ENCODE measurements around the gene FOXP4.

The FOXP4 gene

GRCh38 chr6:41630069-41630468 is 83.9 kb downstream of the FOXP4 start:
- no peak for DNase-seq (ENCODE audit: low read depth)

DNA sequence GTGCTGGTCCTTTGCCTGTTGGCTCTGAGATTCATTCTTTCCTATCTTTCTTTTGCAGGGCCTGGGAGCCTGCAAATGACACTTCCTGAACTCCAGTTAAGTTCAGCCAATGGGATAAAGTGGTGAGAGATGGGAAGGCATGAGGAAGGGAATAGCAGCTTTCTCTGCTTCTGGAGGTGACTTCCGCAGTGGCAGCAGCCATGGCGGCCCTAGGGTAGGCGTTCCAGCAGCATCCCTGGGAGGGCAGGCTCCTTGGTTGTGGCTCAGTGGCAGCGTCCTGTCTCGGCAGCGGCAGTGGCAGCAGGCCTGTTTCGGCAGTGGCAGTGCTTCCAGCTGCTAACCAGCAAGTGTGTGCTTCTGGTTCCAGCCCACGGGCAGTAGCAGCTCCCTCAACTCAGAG is 84.8 kb downstream of the FOXP4 start:
- DNase-seq (ENCODE audit: low read depth): no peak

GRCh38 chr6:41633056-41633634 is 87.0 kb downstream of the FOXP4 start:
- DNase-seq (ENCODE audit: low read depth): no peak

GRCh38 chr6:41634657-41635056 is 88.5 kb downstream of the FOXP4 start:
- no peak for DNase-seq (ENCODE audit: low read depth)

GRCh38 chr6:41635365-41635764 is 89.2 kb downstream of the FOXP4 start:
- no peak for DNase-seq (ENCODE audit: low read depth)

DNA sequence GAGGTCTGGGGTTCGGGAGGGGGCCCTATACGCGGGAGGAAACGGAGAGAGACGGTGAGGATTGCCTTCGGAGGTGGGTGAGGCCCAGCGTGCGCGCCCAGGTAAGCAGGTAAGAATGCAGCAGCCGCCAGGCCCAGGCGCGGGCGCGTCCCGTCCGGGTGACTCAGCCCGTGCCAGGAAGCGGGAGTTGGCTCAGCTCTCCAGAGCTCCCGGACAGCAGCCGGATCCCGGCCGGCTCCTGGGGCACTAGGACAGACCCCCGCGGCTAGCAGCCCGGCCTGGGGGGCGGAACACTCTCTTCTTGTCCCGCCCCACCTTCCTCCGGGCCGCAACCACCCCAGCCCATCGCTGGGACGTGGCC is 90.6 kb downstream of the FOXP4 start:
- DNase-seq (ENCODE audit: low read depth): no peak

DNA sequence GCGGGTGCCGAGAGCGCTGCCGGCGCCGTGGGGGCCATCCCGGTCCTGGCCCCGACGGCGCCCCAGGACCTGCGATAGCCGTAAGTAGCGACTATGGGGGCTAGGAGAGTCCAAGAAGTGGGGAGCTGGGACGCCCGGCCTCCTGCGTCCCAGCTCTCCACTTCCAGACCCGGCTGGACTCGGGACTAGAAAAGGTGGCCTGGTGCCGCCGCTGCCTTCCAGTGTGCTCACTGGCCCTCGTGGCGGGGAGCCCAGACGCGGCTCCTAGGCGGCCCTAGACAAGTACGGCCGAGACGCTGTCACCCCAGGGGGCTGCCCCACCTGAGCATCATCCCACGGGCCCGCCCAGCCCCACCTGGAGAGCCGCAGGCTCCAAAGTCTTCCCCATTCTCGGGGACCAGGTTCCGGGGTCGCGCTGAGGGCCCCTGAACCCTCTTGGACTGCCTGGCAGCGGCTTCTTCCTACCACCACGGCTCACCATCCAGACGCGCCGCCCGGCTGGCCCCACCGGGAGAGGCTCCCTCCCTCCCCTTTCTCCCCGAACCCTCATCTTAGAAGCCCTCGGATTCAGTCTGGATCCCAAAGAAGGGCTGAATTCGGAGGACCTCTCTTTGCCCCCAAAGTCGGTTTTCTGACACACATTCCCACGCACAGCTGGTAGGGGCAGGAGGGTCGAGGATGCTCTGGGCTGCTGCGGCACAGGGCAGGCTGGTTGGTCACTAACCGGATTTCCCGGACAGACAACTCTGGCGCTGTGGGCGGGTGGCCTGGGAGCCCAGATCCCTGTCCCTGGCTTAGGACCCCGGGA is 91.2 kb downstream of the FOXP4 start:
- DNase-seq (ENCODE audit: low read depth): no peak

GRCh38 chr6:41638002-41638934 is 92.1 kb downstream of the FOXP4 start, which contains the start of gene MDFI:
TSS of gene MDFI (plus strand) at chr6:41638468. CDS start at chr6:41638750, 282 bp downstream.
- DNase-seq (ENCODE audit: low read depth): no peak

DNA sequence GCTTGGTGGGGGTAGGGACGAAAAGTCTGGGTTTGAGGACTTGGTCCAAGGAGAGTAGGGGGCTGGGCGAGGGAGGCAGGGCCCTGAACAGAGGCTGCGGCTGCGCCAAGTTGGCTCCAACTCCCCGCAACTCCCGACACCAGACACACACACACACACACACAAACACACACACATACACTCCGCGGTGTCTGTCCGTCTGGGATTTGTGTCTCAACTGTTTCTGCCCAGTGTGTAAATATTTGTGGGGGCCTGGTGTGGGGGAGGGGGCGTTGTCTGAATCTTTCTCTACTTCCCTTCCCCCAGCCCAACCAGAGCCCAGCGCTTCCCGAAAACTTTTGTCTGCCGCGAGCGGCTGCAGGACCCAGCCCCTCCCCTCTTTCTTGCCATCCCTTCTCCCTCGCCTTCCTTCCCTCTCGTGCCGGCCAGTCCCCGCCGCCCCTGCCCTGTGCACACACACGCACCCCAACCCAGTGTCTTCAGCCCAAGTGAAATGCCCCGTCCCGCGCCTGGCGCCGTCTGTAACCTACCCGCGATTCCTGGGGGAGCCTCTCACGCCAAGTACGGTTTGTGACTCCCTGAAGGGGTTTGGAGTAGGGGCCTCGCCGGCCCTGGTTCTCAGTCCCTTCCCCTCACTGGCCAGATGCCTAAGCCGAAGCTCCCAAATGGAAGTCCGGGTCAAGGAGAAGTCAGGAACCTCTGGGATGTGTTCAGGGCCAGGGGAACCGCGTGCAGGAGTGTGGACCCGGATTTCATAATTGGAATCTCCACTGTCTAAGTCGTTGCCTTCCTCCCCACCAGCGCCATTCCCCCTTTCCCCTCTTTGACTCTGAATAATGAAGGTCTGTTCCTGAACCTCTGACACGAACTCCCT is 93.0 kb downstream of the FOXP4 start:
- no peak for DNase-seq (ENCODE audit: low read depth)

- no peak for DNase-seq (ENCODE audit: low read depth)
Measured at GRCh38 chr6:41639809-41640371, 93.7 kb downstream of the FOXP4 start.

GRCh38 chr6:41640426-41640825 is 94.2 kb downstream of the FOXP4 start:
- DNase-seq (ENCODE audit: low read depth): no peak

DNA sequence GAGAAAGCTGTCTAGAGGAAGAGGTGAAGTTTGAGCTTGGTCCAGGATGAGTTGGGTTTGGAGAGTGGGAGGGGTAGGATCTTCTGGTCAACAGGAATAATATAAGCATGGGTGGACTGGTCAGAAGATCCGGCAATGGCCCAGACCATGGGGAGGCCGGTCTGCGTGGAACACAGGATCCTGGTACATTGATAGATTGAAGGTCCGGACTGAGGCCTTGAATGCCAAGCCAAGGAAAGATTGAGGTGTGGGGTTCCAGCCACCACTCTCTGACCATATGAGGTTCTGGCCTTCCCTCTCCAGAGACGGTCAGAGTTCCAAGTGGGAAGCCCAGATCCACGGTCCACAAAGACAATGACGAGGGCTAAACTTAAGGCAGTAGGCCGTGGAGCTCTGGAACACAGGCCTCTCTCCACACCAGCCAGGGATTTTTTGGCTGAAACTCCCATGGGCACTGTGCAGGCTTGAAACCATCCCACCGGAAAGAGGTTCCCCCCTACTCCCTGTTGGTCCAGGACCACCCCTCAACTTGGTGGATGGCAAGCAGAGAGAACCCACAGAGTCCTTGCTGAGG is 95.3 kb downstream of the FOXP4 start:
- no peak for DNase-seq (ENCODE audit: low read depth)

- DNase-seq (ENCODE audit: low read depth): no peak
Measured at GRCh38 chr6:41642090-41642959, 96.1 kb downstream of the FOXP4 start.

GRCh38 chr6:41642960-41643898 is 97.0 kb downstream of the FOXP4 start:
- no peak for DNase-seq (ENCODE audit: low read depth)

DNA sequence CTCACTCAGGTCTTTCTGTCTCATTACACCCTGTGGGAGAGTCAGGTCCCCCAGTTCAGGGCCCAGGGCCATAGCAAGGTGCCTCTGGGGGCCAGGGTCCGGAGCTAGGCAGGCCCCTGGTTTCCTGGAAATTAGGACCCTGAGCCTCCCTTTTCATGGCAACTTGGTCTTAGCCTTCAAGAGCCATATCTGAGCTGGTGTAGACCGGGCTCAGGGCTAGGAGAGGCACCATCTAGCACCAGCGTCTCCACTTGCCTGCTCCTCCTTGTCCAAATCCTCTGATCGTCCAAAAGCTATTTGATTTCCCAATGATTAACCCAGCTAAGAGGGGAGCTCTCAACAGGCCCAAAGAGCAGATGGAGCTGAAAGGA is 97.7 kb downstream of the FOXP4 start:
- no peak for DNase-seq (ENCODE audit: low read depth)

DNA sequence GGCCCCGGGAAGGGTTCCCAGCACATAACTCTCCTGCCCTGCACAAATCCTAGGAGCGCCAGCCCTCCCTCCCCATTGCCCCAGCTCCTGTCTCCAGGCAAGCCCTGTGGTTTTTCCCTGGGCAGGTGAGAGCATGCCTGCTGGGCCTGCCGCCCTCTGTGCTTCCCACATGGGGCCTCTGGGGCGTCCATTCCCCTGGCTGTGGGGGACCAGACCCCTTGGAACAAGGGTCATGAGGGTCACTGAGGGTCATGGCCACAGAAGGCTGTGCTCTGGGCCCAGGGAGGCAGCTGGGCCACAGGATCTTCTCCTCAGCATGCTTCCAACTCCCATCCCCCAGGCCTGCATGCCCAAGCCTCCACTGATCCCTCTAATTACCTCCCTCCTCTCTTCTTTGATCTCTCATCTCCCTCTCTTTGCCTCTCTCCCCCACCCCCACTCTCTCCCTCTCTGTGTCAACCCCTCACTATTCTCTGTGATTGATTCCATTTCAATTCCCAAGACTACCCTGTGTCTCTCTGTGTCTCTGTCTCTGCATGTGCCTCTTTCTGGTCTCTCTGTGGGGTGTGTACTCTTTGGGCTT is 98.2 kb downstream of the FOXP4 start:
- no peak for DNase-seq (ENCODE audit: low read depth)

GRCh38 chr6:41645007-41645618 is 98.9 kb downstream of the FOXP4 start:
- DNase-seq (ENCODE audit: low read depth): no peak
